HG03066 (cell line): ENCODE results near the gene LUC7L2.
A peak's percentile ranks its signal among the peaks of the same experiment; 100 is the strongest.
"Not testable (repeated sequence)": the region's sequence is repeated elsewhere in the genome, so short reads cannot be mapped to it uniquely, and the experiment has no call there.

Source experiments
- ATAC-seq: cut with Tn5 transposase; IDR thresholded peaks from one replicate; pipeline ENCODE4 v1.9.1; 2021; ENCODE audit warnings: low read depth; ENCODE audit not compliant: unreplicated experiment

Gene LUC7L2

DNA sequence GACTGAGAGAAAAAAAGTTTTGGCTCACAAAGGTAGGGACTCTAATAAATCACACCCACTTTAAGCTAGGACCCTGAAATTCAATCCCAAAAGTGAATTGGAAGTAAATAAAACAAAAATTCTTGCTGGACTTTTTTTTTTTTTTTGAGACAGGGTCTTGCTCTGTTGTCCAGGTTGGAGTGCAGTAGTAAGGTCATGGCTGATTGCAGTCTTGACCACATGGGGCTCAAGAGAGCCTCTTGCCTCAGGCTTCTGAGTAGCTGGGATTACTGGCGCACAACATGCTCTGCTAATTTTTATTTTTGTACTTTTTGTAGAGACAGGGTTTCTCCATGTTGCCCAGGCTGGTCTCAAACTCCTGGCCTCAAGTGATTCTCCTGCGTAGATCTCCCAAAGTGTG is 5.0 kb upstream of the LUC7L2 start:
- ATAC-seq, result no peak

GRCh38 chr7:139355320-139355719 is 4.4 kb upstream of the LUC7L2 start:
- ATAC-seq, result no peak

DNA sequence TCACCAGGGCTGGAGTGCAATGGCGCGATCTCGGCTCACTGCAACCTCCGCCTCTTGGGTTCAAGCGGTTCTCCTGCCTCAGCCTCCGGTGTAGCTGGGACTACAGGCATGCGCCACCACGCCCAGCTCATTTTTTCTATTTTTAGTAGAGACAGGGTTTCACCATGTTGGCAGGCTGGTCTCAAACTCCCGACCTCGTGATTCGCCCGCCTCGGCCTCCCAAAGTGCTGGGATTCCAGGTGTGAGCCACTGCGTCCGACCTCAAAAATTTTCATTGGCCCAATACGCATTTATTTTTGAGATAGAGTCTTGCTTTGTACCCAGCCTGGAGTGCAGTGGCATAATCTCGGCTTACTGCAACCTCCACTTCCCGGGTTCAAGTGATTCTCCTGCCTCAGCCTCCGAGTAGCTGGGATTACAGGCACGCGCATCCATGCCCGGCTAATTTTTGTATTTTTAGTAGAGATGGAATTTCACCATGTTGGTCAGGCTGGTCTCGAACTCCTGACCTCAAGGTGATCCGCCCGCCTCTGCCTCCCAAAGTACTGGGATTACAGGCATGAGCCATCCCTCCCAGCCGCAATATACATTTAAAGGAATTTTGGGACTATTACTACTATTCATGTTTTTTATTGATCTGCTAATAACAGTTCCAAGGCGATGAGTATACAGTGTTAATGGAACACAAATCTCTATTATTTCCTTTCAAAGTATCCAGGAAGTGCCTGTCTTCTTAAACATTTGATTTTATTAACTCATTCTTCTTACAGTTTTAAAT is 1.8 kb upstream of the LUC7L2 start:
- ATAC-seq, result not testable (repeated sequence)

GRCh38 chr7:139358541-139359365 is 941 bp upstream of the LUC7L2 start:
- peak; percentile 11 for ATAC-seq

- peak; percentile 69 for ATAC-seq
Observed at GRCh38 chr7:139360210-139360947, 685 bp downstream of the LUC7L2 start.

- ATAC-seq, result no peak
Observed at GRCh38 chr7:139360948-139361307, 1.2 kb downstream of the LUC7L2 start.

DNA sequence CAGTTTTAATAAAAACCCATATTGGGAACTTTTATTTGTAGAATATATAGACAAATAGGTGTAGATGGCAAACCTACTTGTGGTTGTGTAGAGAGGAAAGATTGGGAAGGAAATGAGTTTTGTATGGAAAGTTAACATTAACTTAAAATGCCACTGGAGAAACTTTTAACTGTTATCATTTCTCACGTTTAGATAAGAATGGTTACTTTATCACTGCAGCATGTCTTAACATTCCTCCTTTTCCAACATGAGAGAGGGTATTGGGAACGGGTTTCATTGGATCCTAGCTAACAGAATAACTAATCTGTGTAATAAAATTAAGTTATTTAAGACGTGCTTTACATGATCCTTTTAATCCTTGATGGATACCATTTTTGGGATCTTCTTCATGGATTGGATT is 1.8 kb downstream of the LUC7L2 start:
- ATAC-seq, result no peak

- no peak for ATAC-seq
Observed at GRCh38 chr7:139362302-139362701, 2.6 kb downstream of the LUC7L2 start.

GRCh38 chr7:139362981-139363380 is 3.3 kb downstream of the LUC7L2 start:
- ATAC-seq, result no peak

- no peak for ATAC-seq
Observed at GRCh38 chr7:139365336-139365735, 5.6 kb downstream of the LUC7L2 start.

- ATAC-seq, result no peak
Observed at GRCh38 chr7:139366400-139366799, 6.7 kb downstream of the LUC7L2 start.

DNA sequence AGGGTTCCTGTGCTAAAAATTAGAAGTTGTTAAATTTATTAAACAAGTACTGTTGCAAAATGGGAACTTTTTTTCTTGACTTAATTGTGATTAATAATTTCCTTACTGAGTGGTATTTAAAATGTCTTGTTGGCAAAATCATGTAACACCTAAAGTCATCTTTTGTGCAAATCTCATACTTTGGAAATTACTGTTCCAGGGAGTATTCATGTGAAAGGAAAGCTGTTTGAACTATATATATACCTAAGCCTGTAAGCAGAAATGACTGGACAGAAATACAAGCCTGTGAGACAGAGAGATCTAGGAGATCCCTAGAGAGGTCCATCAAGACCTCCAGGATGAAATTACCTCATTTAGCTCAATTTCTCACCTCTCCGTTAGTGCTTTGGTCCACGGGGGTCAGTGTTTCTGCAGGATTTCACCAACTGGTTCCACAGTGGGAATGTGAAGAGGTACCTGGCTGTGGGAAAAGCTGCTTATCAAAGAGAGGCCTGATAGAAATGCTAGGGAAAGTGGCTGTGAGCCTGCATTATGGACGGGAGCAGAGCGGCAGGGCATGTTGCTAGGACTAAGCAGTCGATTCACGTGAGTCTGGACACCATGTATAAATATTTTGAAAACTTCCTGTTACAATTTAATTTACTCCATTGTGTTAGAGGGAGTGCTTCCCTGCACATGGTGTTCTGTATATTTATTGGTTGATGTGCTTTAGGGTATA is 7.9 kb downstream of the LUC7L2 start:
- ATAC-seq, result no peak

DNA sequence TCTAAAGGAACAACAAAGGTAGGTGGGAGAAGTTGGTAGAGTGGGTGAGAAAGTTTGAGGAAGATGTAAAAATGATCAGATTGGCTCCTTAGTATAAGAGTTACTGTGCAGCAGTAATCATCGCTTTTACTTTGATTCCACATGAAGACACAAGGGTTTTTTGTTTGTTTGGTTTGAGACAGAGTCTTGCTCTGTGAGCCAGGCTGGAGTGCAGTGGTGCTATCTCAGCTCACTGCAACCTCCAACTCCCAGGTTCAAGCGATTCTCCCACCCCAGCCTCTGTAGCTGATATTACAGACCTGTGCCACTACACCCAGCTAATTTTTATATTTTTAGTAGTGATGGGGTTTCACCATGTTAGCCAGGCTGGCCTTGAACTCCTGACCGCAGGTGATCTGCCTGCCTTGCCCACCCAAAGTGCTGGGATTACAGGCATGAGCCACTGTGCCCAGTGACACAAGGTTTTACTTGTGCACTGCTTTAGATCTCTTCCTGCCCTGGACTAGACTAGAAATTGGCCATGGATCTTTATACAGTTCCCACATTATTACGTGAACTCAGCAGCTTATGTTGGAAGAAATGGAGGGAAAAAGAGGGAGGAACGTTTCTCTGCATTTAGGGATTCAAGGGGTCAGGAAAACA is 10.7 kb downstream of the LUC7L2 start:
- ATAC-seq, result no peak

- no peak for ATAC-seq
Observed at GRCh38 chr7:139370943-139371313, 11.2 kb downstream of the LUC7L2 start.

- no peak for ATAC-seq
Observed at GRCh38 chr7:139374246-139374645, 14.6 kb downstream of the LUC7L2 start.

DNA sequence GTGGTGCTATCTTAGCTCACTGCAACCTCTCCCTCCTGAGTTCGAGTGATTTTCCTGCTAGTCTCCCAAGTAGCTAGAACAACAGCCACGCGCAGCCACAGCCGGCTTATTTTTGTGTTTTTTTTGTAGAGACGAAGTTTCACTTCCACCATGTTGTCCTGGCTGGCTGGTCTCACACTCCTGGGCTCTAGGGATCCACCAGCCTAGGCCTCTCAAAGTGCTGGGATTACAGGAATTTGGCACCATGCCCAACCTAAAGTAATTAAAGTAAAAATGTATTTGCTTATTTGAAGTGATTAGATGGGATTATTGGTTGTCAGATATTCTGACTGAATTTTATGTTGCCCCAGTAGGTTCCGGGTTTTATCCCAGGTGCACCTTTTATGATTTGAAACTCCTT is 22.7 kb downstream of the LUC7L2 start:
- no peak for ATAC-seq

DNA sequence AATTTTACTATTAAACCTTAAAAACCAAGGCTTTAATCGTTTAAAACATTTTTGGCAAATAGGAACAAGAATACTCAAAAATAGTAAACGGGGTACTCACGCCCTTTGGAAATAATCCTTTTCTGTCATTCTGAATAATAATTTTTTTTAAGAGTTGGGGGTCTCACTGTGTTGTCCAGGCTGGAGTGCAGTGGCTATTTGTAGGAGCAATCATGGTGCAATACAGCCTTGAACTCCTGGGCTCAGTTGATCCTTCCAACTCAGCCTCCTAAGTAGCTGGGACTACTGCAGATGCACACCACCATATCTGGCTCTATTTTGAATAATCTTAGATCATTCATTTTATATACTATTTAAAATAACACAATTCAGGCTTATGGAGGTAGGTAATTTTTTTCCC is 24.9 kb downstream of the LUC7L2 start:
- ATAC-seq, result no peak

- ATAC-seq, result no peak
Observed at GRCh38 chr7:139387594-139387993, 27.9 kb downstream of the LUC7L2 start.

DNA sequence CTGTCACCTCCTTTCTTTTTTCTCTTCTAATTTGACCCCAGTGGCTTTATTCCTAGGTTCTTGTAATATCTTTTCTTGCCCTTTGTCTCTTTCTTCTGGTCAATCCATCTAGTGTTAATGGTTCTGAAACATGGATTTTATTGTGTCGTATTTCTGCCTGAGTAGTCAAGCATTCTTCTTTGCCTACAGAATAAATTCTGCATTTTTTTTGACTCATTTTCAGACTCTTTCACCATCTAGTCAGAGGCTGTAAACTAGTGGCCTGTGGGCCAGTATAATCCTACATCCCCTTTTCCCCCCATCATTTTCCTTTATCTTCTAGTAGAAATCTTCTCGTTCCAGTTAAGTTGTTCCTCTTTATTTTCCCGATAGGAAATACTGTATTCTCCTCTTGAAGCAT is 29.4 kb downstream of the LUC7L2 start:
- ATAC-seq, result no peak

DNA sequence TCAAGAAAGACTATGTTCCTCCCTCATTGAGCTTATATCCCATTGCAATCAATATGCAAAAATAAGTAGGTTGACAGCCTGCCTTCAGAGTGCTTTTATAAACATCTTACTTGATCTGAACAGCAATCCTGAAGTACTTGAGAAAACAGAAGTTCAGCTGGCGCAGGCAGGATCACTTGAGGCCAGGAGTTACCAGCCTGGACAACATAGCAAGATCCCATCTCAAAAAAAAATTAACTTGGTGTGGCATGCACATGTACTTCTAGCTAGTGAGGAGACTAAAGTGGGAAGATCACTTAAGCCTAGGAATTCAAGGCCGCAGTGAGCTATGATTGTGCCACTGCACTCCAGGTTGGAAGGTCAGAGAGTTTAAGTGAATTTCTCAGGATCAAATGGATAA is 30.1 kb downstream of the LUC7L2 start:
- no peak for ATAC-seq
